ENCODE results near the gene TPX2. TPM values are rescaled to one million over a fixed set of nuclear protein-coding genes. Genes with fewer than 3 reads are reported as not detected.
"Not testable (repeated sequence)": the region's sequence is repeated elsewhere in the genome, so short reads cannot be mapped to it uniquely, and the experiment has no call there.

Gene TPX2
- total RNA-seq, 1 experiment from 2014 or later = 179 TPM

- Mint-ChIP-seq H3K27ac (ENCODE audit: unreplicated experiment) (no peak overlapping the region), H3K9me3 (ENCODE audit: low read depth, unreplicated experiment) (no peaks in the 10 kb centered on the region), H3K4me1 (ENCODE audit: low read depth, unreplicated experiment) (peaks cover 17% of the 10 kb centered on the region), H3K36me3 (ENCODE audit: insufficient read depth, unreplicated experiment) (peaks cover 6% of the 10 kb centered on the region), H3K27me3 (ENCODE audit: unreplicated experiment) (no peaks in the 10 kb centered on the region), H3K4me3 (ENCODE audit: low read depth, unreplicated experiment) (no peak overlapping the region)
- BruUV-seq (replicated peaks) = TSS peak; percentile 56
- intact Hi-C loops (cut with micrococcal nuclease; ENCODE audit: unreplicated experiment) = no loop called here
- no peak for DNase-seq
- TF ChIP-seq, protein P1, sequence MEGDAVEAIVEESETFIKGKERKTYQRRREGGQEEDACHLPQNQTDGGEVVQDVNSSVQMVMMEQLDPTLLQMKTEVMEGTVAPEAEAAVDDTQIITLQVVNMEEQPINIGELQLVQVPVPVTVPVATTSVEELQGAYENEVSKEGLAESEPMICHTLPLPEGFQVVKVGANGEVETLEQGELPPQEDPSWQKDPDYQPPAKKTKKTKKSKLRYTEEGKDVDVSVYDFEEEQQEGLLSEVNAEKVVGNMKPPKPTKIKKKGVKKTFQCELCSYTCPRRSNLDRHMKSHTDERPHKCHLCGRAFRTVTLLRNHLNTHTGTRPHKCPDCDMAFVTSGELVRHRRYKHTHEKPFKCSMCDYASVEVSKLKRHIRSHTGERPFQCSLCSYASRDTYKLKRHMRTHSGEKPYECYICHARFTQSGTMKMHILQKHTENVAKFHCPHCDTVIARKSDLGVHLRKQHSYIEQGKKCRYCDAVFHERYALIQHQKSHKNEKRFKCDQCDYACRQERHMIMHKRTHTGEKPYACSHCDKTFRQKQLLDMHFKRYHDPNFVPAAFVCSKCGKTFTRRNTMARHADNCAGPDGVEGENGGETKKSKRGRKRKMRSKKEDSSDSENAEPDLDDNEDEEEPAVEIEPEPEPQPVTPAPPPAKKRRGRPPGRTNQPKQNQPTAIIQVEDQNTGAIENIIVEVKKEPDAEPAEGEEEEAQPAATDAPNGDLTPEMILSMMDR (IDR thresholded peaks at IDR 0.05; ENCODE audit: unreplicated experiment) = no peak
- CTCF ChIA-PET = interaction anchor here (0.6 to 5.0 kb wide), 9 partner anchors 12 to 177 kb away, joined by 3 to 25 read pairs (median 4); partner anchors contain the start of gene BCL2L1
Observed at GRCh38 chr20:31739550-31739977, 474 bp downstream of the TPX2 start.

DNA sequence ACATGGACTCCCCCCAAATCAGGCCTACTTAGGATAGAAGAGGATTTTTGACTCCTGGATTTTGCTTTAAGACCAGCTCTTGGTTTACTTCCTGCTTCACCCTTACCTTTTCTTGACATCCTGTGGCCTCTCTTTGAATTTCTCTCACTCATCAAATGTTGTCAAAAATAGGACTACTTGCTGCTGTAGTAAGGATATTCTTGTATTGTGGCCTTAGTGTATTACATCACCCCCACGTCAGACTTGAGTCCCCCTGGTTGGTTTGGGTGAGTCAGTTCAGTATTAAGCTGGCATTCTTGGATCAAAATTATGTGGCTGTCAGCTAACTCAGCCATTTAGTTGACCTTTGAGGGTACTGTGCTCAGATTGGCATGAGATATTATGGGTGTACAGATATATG is 1.1 kb downstream of the TPX2 start:
- H3K36me3 Mint-ChIP-seq (ENCODE audit: insufficient read depth, unreplicated experiment) = peaks cover 12% of the 10 kb centered on the region
- no TSS peak for BruUV-seq (replicated peaks)
- CTCF ChIA-PET = interaction anchor here (0.5 to 5.0 kb wide), 8 partner anchors 11 to 178 kb away, joined by 3 to 25 read pairs (median 4); partner anchors contain the start of gene BCL2L1
- no peak overlapping the region for H3K27ac Mint-ChIP-seq (ENCODE audit: unreplicated experiment)
- H3K27me3 Mint-ChIP-seq (ENCODE audit: unreplicated experiment) = no peaks in the 10 kb centered on the region
- no peak overlapping the region for H3K4me3 Mint-ChIP-seq (ENCODE audit: low read depth, unreplicated experiment)
- DNase-seq = no peak
- intact Hi-C loops (cut with micrococcal nuclease; ENCODE audit: unreplicated experiment) = no loop called here
- TF ChIP-seq, protein P1 (IDR thresholded peaks at IDR 0.05; ENCODE audit: unreplicated experiment) = no peak
- no peaks in the 10 kb centered on the region for H3K9me3 Mint-ChIP-seq (ENCODE audit: low read depth, unreplicated experiment)
- H3K4me1 Mint-ChIP-seq (ENCODE audit: low read depth, unreplicated experiment) = peaks cover 20% of the 10 kb centered on the region

GRCh38 chr20:31740656-31741323 is 1.7 kb downstream of the TPX2 start:
- H3K9me3 Mint-ChIP-seq (ENCODE audit: low read depth, unreplicated experiment) = no peaks in the 10 kb centered on the region
- CTCF ChIA-PET = interaction anchor here (0.5 to 5.0 kb wide), 5 partner anchors 10 to 130 kb away, joined by 3 to 25 read pairs (median 5); partner anchors contain the start of gene BCL2L1
- no peak overlapping the region for H3K4me3 Mint-ChIP-seq (ENCODE audit: low read depth, unreplicated experiment)
- H3K4me1 Mint-ChIP-seq (ENCODE audit: low read depth, unreplicated experiment) = peaks cover 26% of the 10 kb centered on the region
- intact Hi-C loops (cut with micrococcal nuclease; ENCODE audit: unreplicated experiment) = no loop called here
- TF ChIP-seq, protein P1 (IDR thresholded peaks at IDR 0.05; ENCODE audit: unreplicated experiment) = no peak
- BruUV-seq (replicated peaks) = no TSS peak
- no peaks in the 10 kb centered on the region for H3K27me3 Mint-ChIP-seq (ENCODE audit: unreplicated experiment)
- DNase-seq = no peak
- peaks cover 18% of the 10 kb centered on the region for H3K36me3 Mint-ChIP-seq (ENCODE audit: insufficient read depth, unreplicated experiment)
- no peak overlapping the region for H3K27ac Mint-ChIP-seq (ENCODE audit: unreplicated experiment)

DNA sequence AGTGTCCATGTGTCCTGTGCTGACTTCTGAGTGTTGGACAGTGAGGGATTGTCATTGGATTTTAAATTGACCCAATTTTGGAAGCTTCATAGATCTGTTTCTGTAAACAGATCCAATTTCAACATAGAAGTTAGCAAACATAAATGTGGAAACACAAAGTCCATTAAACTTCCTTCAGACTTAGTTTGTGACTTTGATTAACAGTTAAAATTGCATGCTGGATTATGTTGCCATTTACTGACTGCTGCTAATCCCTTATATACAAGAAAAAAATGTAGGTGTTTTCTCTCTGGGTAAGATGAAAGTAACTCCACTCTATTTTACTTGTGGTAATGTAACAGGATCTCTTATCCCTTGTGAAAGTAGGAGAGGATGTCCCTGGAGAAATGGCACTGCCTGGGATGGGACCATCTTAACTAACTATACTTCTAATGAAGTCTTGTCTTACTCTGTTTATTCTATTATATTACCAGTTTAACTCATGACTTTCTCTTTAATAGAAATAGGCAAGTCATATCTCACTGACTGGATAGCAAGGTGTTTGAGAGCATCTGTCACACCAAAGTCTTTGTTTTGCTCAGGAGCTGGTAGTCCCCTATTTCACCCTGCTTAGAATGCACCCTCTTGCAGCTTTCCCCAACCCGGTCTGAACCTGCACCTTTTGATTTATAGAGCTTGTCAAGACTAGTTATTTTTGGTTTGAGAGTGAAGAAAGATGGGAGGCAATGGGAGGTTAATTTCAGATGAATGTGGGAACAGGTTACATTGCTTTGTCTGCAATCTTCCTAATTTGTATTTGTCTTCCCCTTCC is 7.2 kb downstream of the TPX2 start:
- CTCF ChIA-PET = no interaction called here
- Mint-ChIP-seq H3K4me3 (ENCODE audit: low read depth, unreplicated experiment) (no peak overlapping the region), H3K27me3 (ENCODE audit: unreplicated experiment) (no peaks in the 10 kb centered on the region), H3K9me3 (ENCODE audit: low read depth, unreplicated experiment) (no peaks in the 10 kb centered on the region), H3K4me1 (ENCODE audit: low read depth, unreplicated experiment) (peaks cover 40% of the 10 kb centered on the region), H3K36me3 (ENCODE audit: insufficient read depth, unreplicated experiment) (peaks cover 52% of the 10 kb centered on the region), H3K27ac (ENCODE audit: unreplicated experiment) (no peak overlapping the region)
- BruUV-seq (replicated peaks) = no TSS peak
- intact Hi-C loops (cut with micrococcal nuclease; ENCODE audit: unreplicated experiment) = no loop called here
- TF ChIP-seq, protein P1 (IDR thresholded peaks at IDR 0.05; ENCODE audit: unreplicated experiment) = no peak
- DNase-seq = no peak

DNA sequence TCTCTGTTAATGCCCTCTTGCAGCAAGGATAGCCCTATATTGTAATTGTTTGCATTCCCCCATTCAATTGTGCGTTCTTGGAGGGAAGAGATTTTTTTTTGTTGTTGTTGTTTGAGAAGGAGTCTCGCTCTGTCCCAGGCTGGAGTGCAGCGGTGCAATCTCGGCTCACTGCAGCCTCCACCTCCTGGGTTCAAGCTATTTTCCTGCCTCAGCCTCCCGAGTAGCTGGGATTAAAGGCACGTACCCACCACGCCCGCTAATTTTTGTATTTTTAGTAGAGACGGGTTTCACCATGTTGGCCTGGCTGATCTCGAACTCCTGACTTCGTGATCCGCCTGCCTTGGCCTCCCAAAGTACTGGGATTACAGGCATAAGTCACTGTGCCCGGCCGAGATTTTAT is 7.9 kb downstream of the TPX2 start:
- H3K36me3 Mint-ChIP-seq (ENCODE audit: insufficient read depth, unreplicated experiment) = peaks cover 52% of the 10 kb centered on the region
- CTCF ChIA-PET = interaction anchor here (0.7 kb wide), 1 partner anchor 86 kb away, joined by 4 read pairs; no protein-coding TSS in a partner anchor
- DNase-seq; H3K9me3 Mint-ChIP-seq (ENCODE audit: low read depth, unreplicated experiment); H3K27me3 Mint-ChIP-seq (ENCODE audit: unreplicated experiment); H3K27ac Mint-ChIP-seq (ENCODE audit: unreplicated experiment); H3K4me3 Mint-ChIP-seq (ENCODE audit: low read depth, unreplicated experiment); intact Hi-C loops (cut with micrococcal nuclease; ENCODE audit: unreplicated experiment); BruUV-seq (replicated peaks): not testable (repeated sequence)
- peaks cover 33% of the 10 kb centered on the region for H3K4me1 Mint-ChIP-seq (ENCODE audit: low read depth, unreplicated experiment)
